Epithelial cell of esophagus (primary cell): ENCODE results near the gene SLC22A1.
"Not testable (repeated sequence)": the region's sequence is repeated elsewhere in the genome, so short reads cannot be mapped to it uniquely, and the experiment has no call there.

Experiments
- DNase-seq: peaks from one replicate; pipeline ENCODE4 v3.0.0; 2010; ENCODE audit warnings: low read depth
- H3K4me3 ChIP-seq: 2 replicates; pipeline ENCODE4 v1.5.1; 2011; ENCODE audit warnings: mild to moderate bottlenecking, low read length, control low read depth
- TF ChIP-seq, protein P1 (sequence below): IDR thresholded peaks from 2 replicates; pipeline ENCODE4 v1.5.1; 2011; ENCODE audit warnings: low read depth, mild to moderate bottlenecking, low read length, control low read depth, inconsistent platforms; ENCODE audit not compliant: insufficient read depth; ENCODE audit errors: missing control alignments

Gene SLC22A1

GRCh38 chr6:160086754-160087153 is 34.9 kb upstream of the SLC22A1 start:
- no peak for DNase-seq
- no peak overlapping the region for H3K4me3 ChIP-seq
- TF ChIP-seq, protein P1, sequence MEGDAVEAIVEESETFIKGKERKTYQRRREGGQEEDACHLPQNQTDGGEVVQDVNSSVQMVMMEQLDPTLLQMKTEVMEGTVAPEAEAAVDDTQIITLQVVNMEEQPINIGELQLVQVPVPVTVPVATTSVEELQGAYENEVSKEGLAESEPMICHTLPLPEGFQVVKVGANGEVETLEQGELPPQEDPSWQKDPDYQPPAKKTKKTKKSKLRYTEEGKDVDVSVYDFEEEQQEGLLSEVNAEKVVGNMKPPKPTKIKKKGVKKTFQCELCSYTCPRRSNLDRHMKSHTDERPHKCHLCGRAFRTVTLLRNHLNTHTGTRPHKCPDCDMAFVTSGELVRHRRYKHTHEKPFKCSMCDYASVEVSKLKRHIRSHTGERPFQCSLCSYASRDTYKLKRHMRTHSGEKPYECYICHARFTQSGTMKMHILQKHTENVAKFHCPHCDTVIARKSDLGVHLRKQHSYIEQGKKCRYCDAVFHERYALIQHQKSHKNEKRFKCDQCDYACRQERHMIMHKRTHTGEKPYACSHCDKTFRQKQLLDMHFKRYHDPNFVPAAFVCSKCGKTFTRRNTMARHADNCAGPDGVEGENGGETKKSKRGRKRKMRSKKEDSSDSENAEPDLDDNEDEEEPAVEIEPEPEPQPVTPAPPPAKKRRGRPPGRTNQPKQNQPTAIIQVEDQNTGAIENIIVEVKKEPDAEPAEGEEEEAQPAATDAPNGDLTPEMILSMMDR, result no peak

GRCh38 chr6:160088069-160088783 is 33.4 kb upstream of the SLC22A1 start:
- TF ChIP-seq, protein P1, result peak; percentile 87
- H3K4me3 ChIP-seq, result no peak overlapping the region
- peak; percentile 78 for DNase-seq

DNA sequence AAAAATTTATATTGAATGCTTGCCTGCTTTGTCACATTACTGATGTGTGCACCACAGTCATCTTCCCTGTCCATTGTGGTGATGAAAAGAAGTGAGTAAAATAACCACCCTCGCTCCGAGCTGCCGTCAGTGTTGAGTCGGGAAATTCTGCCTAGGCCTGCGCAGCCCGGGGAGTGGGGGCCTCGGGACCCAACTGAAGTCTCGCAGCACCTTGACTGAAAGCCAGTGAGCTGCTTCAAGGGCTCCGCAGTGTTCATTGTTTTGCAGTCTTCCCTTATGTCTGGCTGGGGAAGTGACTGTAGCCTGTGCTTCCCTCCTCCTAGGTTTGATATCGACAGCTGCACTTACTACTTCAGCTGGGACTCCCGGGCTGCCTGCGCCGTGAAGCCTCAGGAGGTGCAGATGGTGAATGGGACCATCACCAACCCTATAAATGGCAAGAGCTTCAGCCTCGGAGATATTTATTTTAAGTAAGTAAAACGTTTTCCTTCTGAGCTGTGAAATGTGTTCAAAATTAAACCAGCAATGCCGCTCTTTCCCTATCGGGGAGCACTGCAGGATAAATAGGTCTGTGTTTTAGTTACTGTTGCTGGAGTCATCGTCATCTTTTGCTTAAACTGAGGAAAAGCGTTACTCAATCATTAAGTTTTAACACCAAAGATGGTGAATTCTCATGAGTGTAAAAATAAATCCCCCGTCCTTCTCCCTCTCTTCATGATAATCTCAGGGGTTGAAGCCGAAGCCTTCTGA is 32.7 kb upstream of the SLC22A1 start:
- TF ChIP-seq, protein P1, result no peak
- H3K4me3 ChIP-seq, result no peak overlapping the region
- no peak for DNase-seq

DNA sequence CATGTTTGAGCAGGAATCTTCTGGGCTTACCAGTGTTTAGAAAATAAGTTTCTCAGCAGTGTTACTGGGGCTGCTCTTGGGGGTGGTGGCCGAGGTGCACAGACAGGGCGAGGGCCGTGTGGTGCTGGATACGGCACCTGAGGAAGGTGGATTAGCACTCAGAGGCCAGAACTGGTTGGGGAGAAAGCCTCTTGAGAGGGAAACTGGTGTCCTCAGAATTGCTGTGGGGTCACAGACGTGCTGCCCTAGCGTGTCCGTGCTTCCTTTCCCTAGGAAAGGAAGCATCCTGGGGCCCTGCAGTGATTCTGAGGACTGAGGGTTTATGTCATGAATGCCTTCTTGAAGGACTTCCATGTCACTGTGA is 32.1 kb upstream of the SLC22A1 start:
- H3K4me3 ChIP-seq, result no peak overlapping the region
- DNase-seq, result no peak
- TF ChIP-seq, protein P1, result no peak

- H3K4me3 ChIP-seq, DNase-seq: not testable (repeated sequence)
These were observed 31.0 kb upstream of the SLC22A1 start for GRCh38 chr6:160090442-160091239.

DNA sequence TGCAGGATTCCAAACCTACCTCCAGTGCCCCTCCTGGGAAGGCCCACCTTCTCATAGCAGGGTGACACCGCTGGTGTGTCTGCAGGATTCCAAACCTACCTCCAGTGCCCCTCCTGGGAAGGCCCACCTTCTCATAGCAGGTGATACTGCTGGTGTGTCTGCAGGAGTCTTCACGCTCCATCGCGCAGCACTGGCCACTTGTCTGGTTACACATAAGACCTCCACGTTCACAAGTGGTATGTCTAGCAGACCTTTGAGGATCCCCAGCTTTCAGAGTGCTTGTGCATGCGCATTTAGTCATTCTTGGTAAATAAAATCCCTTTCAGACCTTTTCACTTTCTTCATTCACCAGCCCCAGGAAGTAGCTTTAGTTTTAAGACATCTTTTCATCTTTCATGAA is 29.4 kb upstream of the SLC22A1 start:
- DNase-seq, H3K4me3 ChIP-seq: not testable (repeated sequence)

DNA sequence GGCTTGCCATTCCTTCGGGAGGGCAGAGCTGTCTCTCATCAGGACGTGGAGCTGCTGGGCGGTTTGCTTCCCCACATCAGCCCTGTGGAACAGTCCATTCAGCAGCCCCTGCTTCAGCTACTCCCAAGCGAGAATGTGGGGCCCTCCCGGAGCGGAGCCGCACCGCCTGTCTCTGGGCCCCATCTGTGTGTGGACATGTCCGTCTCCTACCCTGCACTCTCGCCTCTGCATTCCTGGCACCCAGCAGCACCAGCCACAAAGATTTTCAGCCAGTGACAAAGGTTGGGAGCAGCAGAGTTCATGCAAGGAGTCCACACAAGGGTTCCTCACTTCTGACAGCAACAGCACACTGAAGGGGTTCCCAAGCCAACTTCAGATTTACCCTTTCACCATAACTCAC is 29.0 kb upstream of the SLC22A1 start:
- DNase-seq, result no peak
- TF ChIP-seq, protein P1, result no peak

DNA sequence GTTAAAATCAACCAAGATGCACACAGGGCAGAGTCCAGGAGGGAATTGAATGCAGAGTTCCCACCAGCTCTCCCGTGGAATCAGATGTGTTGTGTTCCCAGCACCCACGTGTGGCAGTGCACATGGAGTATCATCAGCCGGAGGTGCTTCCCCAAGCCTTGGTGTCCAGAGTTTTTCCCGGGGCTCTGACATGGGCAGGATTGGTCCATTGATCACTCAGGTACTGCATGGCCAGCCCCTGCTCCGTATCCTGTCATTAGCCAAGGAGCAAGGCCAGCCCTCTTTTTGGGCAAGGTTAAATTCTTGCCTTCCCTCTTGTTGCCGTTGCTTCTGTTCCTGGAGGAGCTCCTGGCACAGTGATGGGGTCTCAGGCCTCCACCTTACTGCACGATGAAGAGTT is 28.6 kb upstream of the SLC22A1 start:
- TF ChIP-seq, protein P1, result no peak
- H3K4me3 ChIP-seq, result no peak overlapping the region
- DNase-seq, result no peak

More for the DNA sequence above, 29.0 kb upstream of the SLC22A1 start:
- H3K4me3 ChIP-seq, result no peak overlapping the region
